NCI-H187 (cell line): Measurements from ENCODE around the gene CADPS2.
"Not testable (repeated sequence)": the region's sequence is repeated elsewhere in the genome, so short reads cannot be mapped to it uniquely, and the experiment has no call there.

Experiments
- DNase-seq, 2 experiments: peaks; one replicate each; lab custom pipeline; 2025; lab: John Stamatoyannopoulos, UW

The CADPS2 gene

DNA sequence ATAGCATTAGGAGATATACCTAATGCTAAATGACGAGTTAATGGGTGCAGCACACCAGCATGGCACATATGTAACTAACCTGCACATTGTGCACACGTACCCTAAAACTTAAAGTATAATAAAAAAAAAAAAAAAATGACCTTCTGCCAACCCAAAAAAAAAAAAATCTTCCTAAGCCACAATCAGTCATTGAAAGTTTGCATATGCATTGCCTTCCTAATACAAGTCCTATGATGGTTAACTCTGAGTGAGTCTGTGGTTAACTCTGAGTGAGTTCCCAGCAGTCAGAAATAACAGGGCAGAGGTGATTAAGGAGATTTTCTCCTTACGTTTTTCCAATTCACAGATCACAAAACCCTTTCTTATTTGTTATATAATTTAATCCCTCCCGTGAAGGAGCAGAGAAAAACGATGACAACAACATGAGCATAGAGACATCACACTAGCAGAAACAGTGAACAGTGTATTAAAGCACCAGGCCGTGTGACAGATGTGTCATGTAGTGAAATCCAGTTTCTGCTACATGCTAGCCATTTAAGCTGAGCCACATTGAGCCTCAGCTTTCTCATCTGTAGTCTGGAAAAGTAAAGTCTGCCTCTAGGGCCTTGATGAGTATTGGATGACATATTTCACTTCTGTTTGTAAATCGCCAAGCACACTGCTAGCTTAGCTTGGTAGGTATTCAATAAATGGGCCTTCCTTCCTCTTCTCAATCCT, 176.2 kb downstream of the CADPS2 start:
- DNase-seq: no peak

DNA sequence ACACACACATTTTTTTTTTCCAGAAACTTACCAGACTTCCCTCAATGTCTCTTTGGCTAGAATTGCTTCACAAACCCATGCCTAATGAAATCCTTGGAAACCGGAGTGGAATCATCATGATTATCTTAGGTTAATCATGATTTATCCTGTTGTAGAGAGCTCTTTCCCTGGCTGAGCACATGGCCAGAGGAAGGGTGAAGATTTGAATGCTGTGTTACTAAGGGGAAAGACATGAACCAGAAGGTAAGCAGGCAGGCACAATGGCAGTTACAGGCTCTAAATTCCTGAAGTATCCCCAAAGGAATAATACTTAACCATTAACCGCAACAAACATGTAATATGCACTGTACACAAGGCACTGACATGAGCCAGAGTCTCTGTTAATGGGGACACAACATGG, 179.4 kb downstream of the CADPS2 start:
- DNase-seq: no peak

- no peak for DNase-seq
Measured at GRCh38 chr7:122702872-122703510, 183.3 kb downstream of the CADPS2 start, which contains the start of gene RNF148. Gene RNF148 (minus strand): TSS chr7:122702922. CDS start chr7:122702750, 172 bp downstream.

DNA sequence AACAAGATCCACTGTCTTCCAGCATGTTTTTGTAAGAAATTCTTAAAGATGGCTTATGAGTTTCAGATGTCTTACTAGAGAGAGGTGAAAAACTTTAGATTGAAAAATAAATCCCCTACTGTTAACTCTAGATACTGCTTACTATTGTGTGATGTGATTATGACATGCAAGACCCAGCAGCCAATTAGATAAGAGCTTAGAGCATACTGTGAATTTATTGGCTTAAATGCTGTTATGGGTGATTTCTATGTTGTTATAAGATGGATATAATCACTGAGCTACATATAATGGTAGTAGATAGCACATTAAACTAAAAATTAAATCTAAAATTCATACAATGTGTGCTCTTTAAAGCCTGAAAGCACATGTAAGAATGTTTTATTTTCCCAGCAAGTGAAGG, 187.2 kb downstream of the CADPS2 start, which contains the start of gene RNF133:
RNF133 (minus strand) TSS at position 101 of the 400 bp plus-strand sequence. CDS start 199 bp downstream, outside the sequence.
- DNase-seq: no peak

DNA sequence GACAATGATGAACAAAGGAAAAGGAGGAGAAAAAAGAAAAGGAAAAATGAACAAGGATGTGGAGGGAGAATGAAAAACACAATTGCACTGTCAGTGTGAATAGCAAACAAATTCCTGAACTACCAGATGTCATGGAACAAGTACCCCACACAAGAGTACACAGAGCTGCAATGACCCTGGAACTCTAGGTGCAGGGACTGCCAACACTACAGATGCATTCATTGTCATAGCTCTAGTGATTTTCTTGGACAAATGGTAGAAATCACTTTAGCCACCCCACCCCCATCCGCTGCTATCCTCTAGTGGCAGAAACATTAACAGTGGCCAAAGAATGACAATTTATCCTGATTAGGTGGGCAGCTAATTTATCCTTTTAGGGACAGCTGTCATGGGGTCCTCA, 190.4 kb downstream of the CADPS2 start:
- no peak for DNase-seq

DNA sequence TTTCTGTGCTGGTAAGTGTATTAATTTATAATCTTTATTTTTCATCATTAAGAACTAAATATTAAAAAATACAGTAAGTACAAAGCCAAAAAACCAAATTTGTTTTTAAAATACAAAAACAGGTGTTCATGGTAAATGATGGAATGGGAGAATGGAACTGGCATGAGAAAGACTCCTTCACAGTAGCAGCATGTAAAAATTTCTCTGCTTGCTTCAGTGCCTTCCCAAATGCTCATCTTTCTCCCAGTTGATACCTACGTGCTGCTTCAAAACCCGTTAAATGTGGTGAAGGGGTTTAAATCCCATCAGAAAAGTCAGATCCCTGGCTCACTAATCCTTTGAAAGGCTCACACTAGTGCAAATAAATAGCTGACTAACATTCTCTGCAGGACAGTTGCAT, 191.6 kb downstream of the CADPS2 start:
- DNase-seq: no peak

DNA sequence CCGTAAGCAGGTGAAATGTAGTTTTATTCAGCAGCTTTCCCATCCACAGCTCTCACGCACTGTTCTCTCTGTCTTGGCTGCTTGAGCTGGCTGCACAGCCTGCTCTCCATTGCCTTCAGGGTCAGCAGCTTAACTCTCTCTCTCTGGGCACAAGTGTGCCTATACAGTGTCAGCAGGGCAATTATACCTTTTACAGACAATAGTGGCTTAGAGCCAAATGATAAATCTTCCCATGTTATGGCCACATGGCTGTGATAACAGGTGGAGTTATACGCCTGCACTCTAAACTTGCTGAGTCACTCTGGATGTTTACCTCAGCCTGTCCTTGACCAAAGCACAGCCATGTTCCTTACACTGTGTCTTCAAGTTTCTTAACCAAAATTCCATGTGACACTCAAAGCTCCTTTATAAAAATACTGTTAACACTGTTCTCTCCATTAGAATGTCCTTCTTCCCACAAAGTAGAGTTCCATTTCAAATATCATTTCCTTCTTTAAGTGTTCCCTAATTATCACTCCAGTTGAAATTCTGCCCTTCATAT, 193.4 kb downstream of the CADPS2 start:
- no peak for DNase-seq

DNA sequence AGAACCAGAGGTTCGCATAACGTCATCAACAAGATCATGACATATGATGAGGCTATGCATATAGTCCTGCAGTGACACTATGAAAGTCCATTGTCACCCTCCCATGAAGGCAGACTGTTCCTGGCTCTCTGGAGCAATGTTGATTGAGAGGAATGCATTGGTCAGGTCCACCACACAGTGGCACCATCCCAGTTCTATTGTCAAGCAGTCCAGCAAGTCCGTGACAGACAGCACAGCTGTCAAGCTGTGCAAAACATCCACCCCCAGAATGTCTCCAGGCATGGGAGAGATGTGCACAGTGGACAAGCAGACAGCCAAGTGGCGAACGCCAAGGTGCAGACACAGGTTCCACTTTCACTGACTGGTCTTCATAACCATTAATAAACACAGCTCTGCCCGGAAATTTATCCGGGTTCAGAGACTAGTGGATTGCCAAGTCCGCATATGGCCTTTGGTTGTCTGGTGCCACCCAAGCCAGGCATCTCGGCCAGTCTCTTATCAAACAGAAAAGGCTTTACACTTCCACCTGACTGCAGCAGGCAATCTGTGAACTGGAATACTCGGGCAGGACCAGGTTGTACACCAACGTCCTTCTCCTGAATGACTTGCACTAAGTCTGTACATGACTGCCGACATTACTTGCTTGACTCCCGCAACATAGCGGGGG, 194.6 kb downstream of the CADPS2 start:
- no peak for DNase-seq

DNA sequence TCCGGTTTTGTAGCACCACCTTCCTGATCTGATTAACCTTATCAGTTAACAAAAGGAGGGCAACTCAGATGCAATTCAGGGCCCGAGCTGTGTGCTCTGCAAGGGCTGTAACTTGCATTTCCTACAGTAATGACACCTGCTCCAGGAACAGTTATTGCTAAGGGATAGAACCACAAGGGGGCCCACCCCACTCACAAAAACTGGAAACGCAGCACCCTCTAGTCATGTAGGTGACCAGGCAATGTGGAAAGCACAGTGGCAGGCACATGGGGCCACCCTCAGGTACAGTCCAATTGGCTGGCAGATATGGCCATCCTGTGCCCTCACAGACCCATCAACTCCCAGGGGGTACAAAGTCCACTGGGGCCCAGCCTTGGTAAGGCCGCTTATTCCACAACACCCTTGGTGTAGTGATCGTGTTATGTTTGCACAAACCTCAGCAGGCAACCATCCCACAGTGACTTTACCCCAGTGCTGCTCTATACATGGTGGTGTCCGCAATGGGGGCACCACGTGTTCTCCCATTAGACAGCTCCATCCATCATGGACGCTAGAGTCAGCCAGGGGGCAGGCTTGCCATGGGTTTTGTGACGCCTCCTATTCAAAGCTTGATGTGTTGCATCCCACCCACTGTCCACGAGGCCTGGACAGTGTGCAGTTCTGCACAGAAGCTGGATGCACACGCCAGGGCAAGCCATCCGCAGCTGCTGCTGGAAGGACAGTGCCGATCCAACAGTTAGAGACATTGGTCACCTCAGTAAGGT, 196.7 kb downstream of the CADPS2 start:
- DNase-seq: no peak

- no peak for DNase-seq
Measured at GRCh38 chr7:122688400-122688998, 197.8 kb downstream of the CADPS2 start.

DNA sequence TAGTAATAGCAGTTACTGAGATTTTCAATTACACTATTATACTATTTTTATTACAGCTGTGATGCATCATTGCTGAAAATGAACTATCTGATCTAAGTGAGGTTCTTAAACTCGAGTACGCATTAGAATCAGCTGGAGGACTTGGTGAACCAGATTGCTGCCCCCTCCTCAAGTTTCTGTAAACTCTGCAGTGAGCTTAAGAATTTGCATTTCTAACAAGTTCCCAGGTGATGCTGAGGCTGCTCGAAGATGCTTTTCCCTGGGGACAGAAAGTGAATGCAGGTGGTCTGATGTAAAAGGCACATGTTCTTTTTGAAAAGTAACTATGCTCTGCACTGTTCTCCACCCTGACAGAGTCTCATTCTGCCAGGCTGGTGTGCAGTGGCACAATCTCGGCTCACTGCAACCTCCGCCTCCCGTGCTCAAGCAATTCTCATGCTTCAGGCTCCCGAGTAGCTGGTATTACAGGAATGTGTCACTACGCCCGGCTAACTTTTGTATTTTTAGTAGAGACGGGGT, 199.8 kb downstream of the CADPS2 start:
- DNase-seq: no peak

DNA sequence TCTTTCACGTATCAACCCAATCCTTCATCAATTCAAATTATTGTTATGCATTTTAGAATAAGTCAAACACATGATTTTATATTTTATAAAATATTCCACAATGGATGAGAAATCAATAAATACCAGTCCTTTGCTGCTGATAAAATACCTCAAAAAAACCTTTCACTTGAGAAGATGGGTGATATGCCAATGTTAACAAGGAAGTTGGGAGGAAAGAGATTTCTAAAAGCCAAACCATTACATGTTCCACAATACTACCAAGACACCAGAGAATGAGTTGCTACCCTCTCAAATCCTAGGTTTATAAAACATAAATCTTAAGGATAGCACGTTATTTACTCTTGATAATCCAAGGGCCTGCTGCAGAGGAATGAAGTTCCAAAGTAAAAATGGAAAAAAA, 201.8 kb downstream of the CADPS2 start:
- no peak for DNase-seq

DNA sequence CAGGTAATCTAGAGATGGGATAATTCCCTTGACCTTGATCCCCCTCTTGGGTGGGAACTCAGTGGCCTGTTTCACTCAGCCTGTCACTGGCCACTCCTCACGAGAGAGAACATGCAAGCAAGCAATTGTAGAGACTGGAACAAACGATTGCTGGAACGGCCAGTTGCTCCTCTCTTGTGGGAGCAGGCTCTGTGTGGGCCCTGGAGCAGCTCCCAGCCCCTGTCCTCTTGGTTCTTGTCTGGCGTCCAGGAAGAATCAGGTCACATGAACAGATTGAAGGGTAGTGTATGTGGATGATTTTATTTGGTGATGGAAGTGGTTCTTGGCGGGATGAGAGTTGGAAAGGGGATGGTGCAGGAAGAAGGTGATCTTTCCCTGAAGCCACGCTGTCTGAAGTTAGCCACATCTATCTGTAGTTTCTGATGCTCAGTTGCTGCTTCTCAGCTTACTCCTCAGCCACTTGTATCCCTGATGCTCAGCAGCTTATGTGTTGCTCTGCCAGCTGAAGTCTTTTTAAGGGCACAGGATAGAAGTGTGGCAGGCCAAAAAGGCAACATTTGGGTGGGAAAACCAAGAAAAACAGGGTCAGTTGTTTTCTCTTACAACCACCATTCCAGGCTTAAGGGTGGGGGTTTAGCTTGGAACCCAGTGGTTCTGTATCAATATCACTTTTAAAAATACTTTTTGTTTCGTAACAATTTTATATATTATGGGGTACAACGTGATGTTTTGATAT, 203.3 kb downstream of the CADPS2 start:
- DNase-seq: no peak

GRCh38 chr7:122681186-122681585, 205.1 kb downstream of the CADPS2 start:
- DNase-seq: not testable (repeated sequence)

- no peak for DNase-seq
Measured at GRCh38 chr7:122679813-122680212, 206.4 kb downstream of the CADPS2 start.

GRCh38 chr7:122679269-122679709, 207.0 kb downstream of the CADPS2 start:
- not testable (repeated sequence) for DNase-seq

DNA sequence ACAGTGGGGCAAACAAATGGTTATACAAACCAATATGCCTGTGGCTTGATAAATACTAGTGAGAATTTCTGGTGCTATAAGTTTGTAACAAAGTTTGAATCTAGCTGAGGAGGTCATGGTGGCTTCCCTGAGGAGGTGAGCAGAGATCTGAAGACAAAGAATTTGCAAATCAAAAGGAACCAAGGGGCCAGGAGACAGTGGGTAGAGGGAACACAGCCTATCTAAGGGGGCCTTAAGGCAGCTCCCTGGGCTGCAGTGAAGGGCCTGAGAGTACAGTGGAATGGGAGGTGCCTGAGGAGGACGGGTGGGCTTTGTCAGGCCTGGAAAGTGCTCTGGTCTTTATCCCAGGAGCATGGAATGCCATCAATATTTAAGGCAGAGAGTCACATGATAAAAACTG, 209.1 kb downstream of the CADPS2 start:
- DNase-seq: no peak

DNA sequence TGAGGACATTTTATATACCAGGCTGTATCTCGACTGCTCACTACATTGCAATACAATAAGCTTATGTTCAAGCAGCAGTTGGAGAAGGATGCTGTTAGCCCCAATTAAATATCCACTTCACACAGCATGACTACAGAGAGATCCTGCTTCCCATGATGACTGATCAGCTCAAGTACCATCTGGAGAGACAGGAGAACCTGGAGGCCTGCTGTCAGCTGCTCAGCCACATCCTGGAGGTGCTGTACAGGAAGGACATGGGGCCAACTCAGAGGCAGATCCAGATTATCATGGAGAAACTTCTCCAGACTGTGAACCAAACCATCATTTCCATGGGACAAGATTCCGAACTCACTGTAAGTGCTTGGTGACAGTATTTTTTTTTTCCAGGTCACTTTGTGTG, 209.8 kb downstream of the CADPS2 start:
- no peak for DNase-seq

DNA sequence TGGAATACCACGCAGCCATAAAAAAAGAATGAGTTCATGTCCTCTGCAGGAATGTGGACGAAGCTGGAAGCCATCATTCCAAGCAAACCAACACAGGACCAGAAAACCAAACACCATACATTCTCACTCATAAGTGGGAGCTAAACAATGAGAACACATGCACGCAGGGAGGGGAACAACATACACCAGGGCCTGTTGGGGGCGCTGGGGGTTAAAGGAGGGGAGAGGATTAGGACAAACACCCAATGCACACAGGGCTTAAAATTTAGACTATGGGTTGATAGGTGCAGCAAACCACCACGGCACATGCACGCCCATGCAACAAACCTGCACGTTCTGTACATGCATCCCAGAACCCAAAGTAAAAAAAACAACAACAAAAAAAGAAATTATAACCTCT, 210.6 kb downstream of the CADPS2 start:
- DNase-seq: no peak

- no peak for DNase-seq
Measured at GRCh38 chr7:122675011-122675410, 211.2 kb downstream of the CADPS2 start.

- no peak for DNase-seq
Measured at GRCh38 chr7:122674502-122674901, 211.8 kb downstream of the CADPS2 start.
